Measurements from ENCODE around the gene GNG3. TPM values are rescaled to one million over a fixed set of nuclear protein-coding genes. Genes with fewer than 3 reads are reported as not detected.

The GNG3 gene
- total and polyA plus RNA-seq, 2 of the 4 experiments (the other 2 are of a cell fraction), result not detected

GRCh38 chr11:62664405-62665074 lies 42.9 kb upstream of the GNG3 start:
- in situ Hi-C loops (cut with MboI; ENCODE audit: low sequenced_read_pairs) (no loop called here), intact Hi-C loops (cut with micrococcal nuclease) (no loop called here), dilution Hi-C loops (cut with HindIII; ENCODE audit: low sequenced_read_pairs, unreplicated experiment) (no loop called here)
- BruUV-seq (replicated peaks), result no TSS peak
- Histone ChIP-seq H2BK15ac (ENCODE audit: low read depth, low read length) (no peak overlapping the region; the same call in 2 of the 3 replicates), H3K4me1 (ENCODE audit: control insufficient read depth, insufficient read depth, low read length) (peaks cover 8% of the 10 kb centered on the region), H3K56ac (ENCODE audit: extremely low read depth, insufficient read depth, low read length) (peak overlapping the region; percentile 54), H3K4me2 (ENCODE audit: low read depth, low read length) (peak overlapping the region; percentile 84), H2AK5ac (ENCODE audit: low read depth, low read length) (peak overlapping the region; percentile 80), H3K9ac (ENCODE audit: low read depth, low read length) (peak overlapping the region; percentile 79), H3K14ac (replicated peaks; ENCODE audit: low read depth, low read length) (peak overlapping the region; percentile 94), H2BK5ac (ENCODE audit: low read depth, low read length, poor library complexity, severe bottlenecking) (peak overlapping the region; percentile 64), H4K5ac (ENCODE audit: low read depth, low read length) (peak overlapping the region; percentile 11), H2AFZ (replicated peaks; ENCODE audit: low read length, poor library complexity) (peak overlapping the region; percentile 97), H3K18ac (ENCODE audit: low read depth, low read length) (no peak overlapping the region), H3K23ac (ENCODE audit: low read depth, low read length) (peak overlapping the region; percentile 83), H3K9me1 (ENCODE audit: insufficient read depth, low read length) (peaks cover 9% of the 10 kb centered on the region), H2AK9ac (replicated peaks; ENCODE audit: low read depth, low read length, poor library complexity) (peak overlapping the region; percentile 99), H3K27me3 (ENCODE audit: control insufficient read depth, insufficient read depth, low read length) (no peaks in the 10 kb centered on the region), H2BK20ac (ENCODE audit: low read depth, low read length) (no peak overlapping the region), H3K9me3 (ENCODE audit: control insufficient read depth, insufficient read depth, low read length) (no peaks in the 10 kb centered on the region), H3K4ac (ENCODE audit: low read depth, low read length) (peak overlapping the region; percentile 78; the same call in 1 of the 2 replicates), H3K79me1 (ENCODE audit: low read depth in 1 of 2, low read length in 2 of 2) (peaks cover 33 to 50% of the 10 kb centered on the region in 2 experiments), H4K20me1 (ENCODE audit: insufficient read depth, low read length) (peaks cover 18% of the 10 kb centered on the region), H4K8ac (ENCODE audit: low read depth in 2 of 2, low read length in 2 of 2) (peak overlapping the region; percentile 69), H3K36me3 (ENCODE audit: control insufficient read depth, insufficient read depth, low read length) (peaks cover 15% of the 10 kb centered on the region), H2BK120ac (ENCODE audit: low read depth, low read length) (no peak overlapping the region; the same call in 1 of the 2 replicates), H3K27ac (ENCODE audit: insufficient read depth, low read length) (peak overlapping the region; percentile 74), H4K91ac (ENCODE audit: insufficient read depth, low read depth, low read length) (peak overlapping the region; percentile 66), H3K4me3 (ENCODE audit: insufficient read depth, low read depth, low read length) (peak overlapping the region; percentile 73)
- peak; percentile 27 for ATAC-seq (ENCODE audit: low read depth)
- ChIA-PET POLR2A (ENCODE audit: unreplicated experiment) (interaction anchor here (0.5 to 1.6 kb wide), 11 partner anchors 10 to 309 kb away, joined by 3 to 24 read pairs (median 4); partner anchors contain the start of genes EEF1G, INTS5, MTA2 and TUT1), CTCF (interaction anchor here (1.0 to 1.4 kb wide), 3 partner anchors 12 to 104 kb away, joined by 3 to 4 read pairs (median 3); partner anchors contain the start of gene INTS5)
- no peak for TF ChIP-seq CTCF (conservative IDR thresholded peaks at IDR 0.05; ENCODE audit: low read depth, low read length)
- TF ChIP-seq ELK1 (IDR thresholded peaks at IDR 0.05; ENCODE audit: borderline replicate concordance, low read depth, low read length), result no peak
- no peak for TF ChIP-seq CHD1 (IDR thresholded peaks at IDR 0.05; ENCODE audit: low read depth, low read length)
- TF ChIP-seq SMC3 (IDR thresholded peaks at IDR 0.05; ENCODE audit: low read depth, low read length), result no peak
- TF ChIP-seq NFE2L2 (IDR thresholded peaks at IDR 0.05; ENCODE audit: low read depth, low read length), result no peak
- TF ChIP-seq RCOR1 (IDR thresholded peaks at IDR 0.05; ENCODE audit: insufficient replicate concordance, low read length), result no peak
- TF ChIP-seq POLR2A (IDR thresholded peaks at IDR 0.05; ENCODE audit: low read depth, low read length), result no peak
- no peak for TF ChIP-seq MXI1 (IDR thresholded peaks at IDR 0.05; ENCODE audit: borderline replicate concordance, low read depth, low read length)
- TF ChIP-seq CEBPB (IDR thresholded peaks at IDR 0.05; ENCODE audit: low read depth, low read length), result no peak
- no peak for TF ChIP-seq RFX5 (IDR thresholded peaks at IDR 0.05; ENCODE audit: low read depth, low read length)
- no peak for TF ChIP-seq BHLHE40 (IDR thresholded peaks at IDR 0.05; ENCODE audit: low read depth, low read length)
- TF ChIP-seq USF2 (IDR thresholded peaks at IDR 0.05; ENCODE audit: low read depth, low read length), result no peak
- TF ChIP-seq FOS (IDR thresholded peaks at IDR 0.05; ENCODE audit: low read depth, low read length), result no peak
- TF ChIP-seq MAFK (IDR thresholded peaks at IDR 0.05; ENCODE audit: low read depth, low read length), result no peak
- no peak for TF ChIP-seq RAD21 (IDR thresholded peaks at IDR 0.05; ENCODE audit: low read length)
- DNase-seq, result peak; percentile 50
- WGBS, 2 experiments (ENCODE audit: extremely low coverage in 2 of 2, insufficient read length in 1 of 2), result 0% methylated on average over 19 of the region's 36 CpGs; no CpG with 5 or more reads in 1 of the 2 experiments

Measured in IMR-90 (cell line).